Psoas muscle (tissue), 8 donors: ENCODE measurements around the gene TNFRSF1B. TPM values are rescaled to one million over a fixed set of nuclear protein-coding genes. Genes with fewer than 3 reads are reported as not detected.

ENCODE experiments used
- ATAC-seq, 4 donors: fragments of 200-7000 bp; cut with Tn5 transposase; one replicate each; pipeline ENCODE4 v1.9.1; 2020; ENCODE audit warnings: moderate library complexity in 3 of 4, mild to moderate bottlenecking in 2 of 4
- DNase-seq, 2 donors: peaks; one replicate each; pipeline ENCODE4 v3.0.0-alpha.2; 2020
- H3K27ac ChIP-seq: fragments of 200-600 bp; one replicate; pipeline ENCODE4 v1.8.0; 2022
- H3K27me3 ChIP-seq, 3 donors: fragments of 200-600 bp in 1 of 3; one replicate each; pipeline versions ENCODE4 v1.6.1 to v1.8.0; 2013 to 2022; ENCODE audit warnings: low read length in 2 of 3, mild to moderate bottlenecking in 2 of 3, moderate library complexity in 1 of 3; ENCODE audit not compliant: insufficient read depth in 3 of 3
- H3K36me3 ChIP-seq, 2 donors: fragments of 200-600 bp in 1 of 2; one replicate each; pipeline versions ENCODE4 v1.6.1 to v1.8.0; 2013 to 2022; ENCODE audit warnings: low read depth in 1 of 2, mild to moderate bottlenecking in 1 of 2, moderate library complexity in 1 of 2; ENCODE audit not compliant: insufficient read depth in 1 of 2
- H3K4me1 ChIP-seq: fragments of 200-600 bp; one replicate; pipeline ENCODE4 v1.8.0; 2022
- H3K4me3 ChIP-seq: fragments of 200-600 bp; one replicate; pipeline ENCODE4 v1.8.0; 2022; ENCODE audit warnings: mild to moderate bottlenecking
- H3K9me3 ChIP-seq: fragments of 200-600 bp; one replicate; pipeline ENCODE4 v1.8.0; 2022
- CTCF ChIP-seq: fragments of 200-600 bp; IDR thresholded peaks from one replicate; pipeline ENCODE4 v1.8.0; 2022; ENCODE audit warnings: antibody characterized with exemption
- WGBS, 3 donors: extraction: QIAGEN DNeasy Blood & Tissue Kit; methylation state at CpG; one replicate each; pipeline versions ENCODE4 v1.1.6 to v1.1.7; 2013; 5-methylcytosine and 5-hydroxymethylcytosine counted together
- intact Hi-C, 2 donors: fragments of 100-400 bp; cut with DNase I; formaldehyde crosslinking; loops; one replicate each; pipeline versions ENCODE4 v1.11.0 to v1.14.2; 2022
- polyA plus RNA-seq, 3 donors: library from polyadenylated mRNA; stranded (reverse); fragments of 200-250 nt; gene quantifications; one replicate each; pipeline ENCODE4 v1.2.3, GENCODE V29; 2013
- total RNA-seq, 4 donors: library from RNA; stranded (reverse); fragmentation: NEBNext Ultra II Directional in 2 of 4; extraction: Animal tissue kit (Norgen Biotek cat#: 25700) in 2 of 4; gene quantifications; one replicate each; pipeline versions ENCODE4 v1.2.1 to v1.2.4, GENCODE V29; 2021 to 2023
- donor health status: healthy with polysubstance abuse.
- donor health status: DM: no; HTN: no; CAD: no; lungs with moderate emphysema.
- donor health status: Bipolar disorder and iron deficiency.
- donor health status: healthy.
- donor health status: DM: yes; HTN: yes; CAD: no.
- donor health status: DM: no; HTN: no; CAD: no.
- donor health status: DM: no; HTN: no; CAD: no.
- donor health status: DM: yes; HTN: yes; CAD: no.

TNFRSF1B gene
- total and polyA plus RNA-seq, 7 donors = 5.1 to 12.8 (median 7.6) TPM

GRCh38 chr1:12186679-12186985 is 19.8 kb downstream of the TNFRSF1B start:
- H3K4me1 ChIP-seq = peaks cover 7% of the 10 kb centered on the region
- intact Hi-C loops = loop anchor here in 1 of 2 donors (5.0 kb wide), 1 partner anchor 44 kb away; no protein-coding TSS in a partner anchor
- no peak overlapping the region for H3K27ac ChIP-seq
- no peak for TF ChIP-seq CTCF
- peaks cover 0 to 7% of the 10 kb centered on the region in 2 donors for H3K36me3 ChIP-seq
- DNase-seq (no peak), ATAC-seq (no peak)
- 64 to 70% (median 67%) methylated on average over 4 of the region's 4 CpGs for WGBS, 3 donors
- no peak overlapping the region for H3K4me3 ChIP-seq
- H3K9me3 ChIP-seq = no peaks in the 10 kb centered on the region
- no peaks in the 10 kb centered on the region for H3K27me3 ChIP-seq

- WGBS, 3 donors = 55 to 56% (median 55%) methylated on average over 3 of the region's 3 CpGs
- Histone ChIP-seq H3K4me3 (no peak overlapping the region), H3K36me3 (peaks cover 0 to 13% of the 10 kb centered on the region in 2 donors), H3K4me1 (peaks cover 7% of the 10 kb centered on the region), H3K27me3 (no peaks in the 10 kb centered on the region), H3K9me3 (no peaks in the 10 kb centered on the region), H3K27ac (no peak overlapping the region)
- ATAC-seq = no peak
- intact Hi-C loops = loop anchor here in 1 of 2 donors (5.0 kb wide), 1 partner anchor 46 kb away; no protein-coding TSS in a partner anchor
- TF ChIP-seq CTCF = no peak
- DNase-seq = no peak
These were observed 21.3 kb downstream of the TNFRSF1B start for GRCh38 chr1:12188115-12188514.

- Histone ChIP-seq H3K27ac (no peak overlapping the region), H3K36me3 (peaks cover 0 to 15% of the 10 kb centered on the region in 2 donors), H3K4me3 (no peak overlapping the region), H3K9me3 (no peaks in the 10 kb centered on the region), H3K4me1 (peaks cover 7% of the 10 kb centered on the region), H3K27me3 (no peaks in the 10 kb centered on the region)
- DNase-seq = no peak
- 35 to 71% (median 53%) methylated on average over 12 to 13 of the region's 13 CpGs for WGBS, 3 donors
- ATAC-seq = peak in 1 of 4 donors; percentile 22
- no peak for TF ChIP-seq CTCF
- intact Hi-C loops = loop anchor here in 1 of 2 donors (5.0 kb wide), 1 partner anchor 46 kb away; no protein-coding TSS in a partner anchor
These were observed 22.0 kb downstream of the TNFRSF1B start for GRCh38 chr1:12188657-12189327.

GRCh38 chr1:12189328-12189682 is 22.5 kb downstream of the TNFRSF1B start:
- peaks cover 4% of the 10 kb centered on the region for H3K4me1 ChIP-seq
- no peak for TF ChIP-seq CTCF
- no peaks in the 10 kb centered on the region for H3K9me3 ChIP-seq
- H3K36me3 ChIP-seq = peaks cover 0 to 15% of the 10 kb centered on the region in 2 donors
- DNase-seq (no peak), ATAC-seq (no peak)
- H3K4me3 ChIP-seq = no peak overlapping the region
- intact Hi-C loops = loop anchor here in 1 of 2 donors (5.0 kb wide), 1 partner anchor 47 kb away; no protein-coding TSS in a partner anchor
- H3K27me3 ChIP-seq = no peaks in the 10 kb centered on the region
- 73 to 80% (median 76%) methylated on average over 5 of the region's 5 CpGs for WGBS, 3 donors
- no peak overlapping the region for H3K27ac ChIP-seq
